Breast epithelium (tissue), 4 donors: ENCODE results near the gene CNGB1. TPM values are rescaled to one million over a fixed set of nuclear protein-coding genes. Genes with fewer than 3 reads are reported as not detected.

Source experiments
- DNase-seq, 2 donors: peaks; one replicate each; pipeline ENCODE4 v3.0.0-alpha.2; 2019; ENCODE audit warnings: low spot score in 2 of 2
- H3K27ac ChIP-seq, 2 donors: fragments of 200-600 bp; sonication (generic) in 1 of 2; one replicate each; pipeline ENCODE4 v1.5.1; 2016 to 2019; ENCODE audit warnings: mild to moderate bottlenecking in 1 of 2
- H3K27me3 ChIP-seq, 2 donors: fragments of 200-600 bp; sonication (generic) in 1 of 2; one replicate each; pipeline versions ENCODE4 v1.5.1 to v1.6.0; 2017 to 2019; ENCODE audit warnings: control low read depth in 1 of 2, mild to moderate bottlenecking in 1 of 2
- H3K36me3 ChIP-seq: fragments of 200-600 bp; one replicate; pipeline ENCODE4 v1.5.1; 2019
- H3K4me1 ChIP-seq, 2 donors: fragments of 200-600 bp; sonication (generic); one replicate each; pipeline ENCODE4 v1.5.1; 2016 to 2019; ENCODE audit warnings: control low read depth in 1 of 2
- H3K4me3 ChIP-seq, 3 donors: fragments of 200-600 bp; sonication (generic); 1 replicate in 2 of 3; 2 replicates in 1 of 3; pipeline ENCODE4 v1.5.1; 2016 to 2019; ENCODE audit warnings: mild to moderate bottlenecking in 3 of 3, moderate library complexity in 2 of 3
- H3K9me3 ChIP-seq, 2 donors: fragments of 200-600 bp; sonication (generic) in 1 of 2; one replicate each; pipeline ENCODE4 v1.5.1; 2016 to 2019; ENCODE audit warnings: control low read depth in 1 of 2
- POLR2A ChIP-seq: fragments of 450-650 bp; IDR thresholded peaks from one replicate; pipeline ENCODE4 v1.6.1; 2016; ENCODE audit warnings: antibody characterized with exemption, mild to moderate bottlenecking, moderate library complexity
- POLR2AphosphoS5 ChIP-seq, 3 donors: sonication (generic); formaldehyde crosslinking; IDR thresholded peaks; one replicate each; pipeline ENCODE4 v1.6.1; 2017; ENCODE audit warnings: antibody characterized with exemption in 3 of 3
- intact Hi-C: fragments of 100-400 bp; cut with DNase I; formaldehyde crosslinking; loops from one replicate; pipeline ENCODE4 v1.15.1; 2023; ENCODE audit warnings: low total_unique reads
- total RNA-seq, 3 donors: library from RNA; depleted of rRNA; stranded (reverse); fragments of >200 nt; gene quantifications; one replicate each; pipeline ENCODE4 v1.1.0, GENCODE V29; 2016
- TF ChIP-seq, protein P1 (sequence below), 3 donors: fragments of 450-650 bp; IDR thresholded peaks; one replicate each; pipeline ENCODE4 v1.5.1; 2016 to 2017; ENCODE audit warnings: antibody characterized with exemption in 3 of 3, mild to moderate bottlenecking in 3 of 3, moderate library complexity in 3 of 3

The CNGB1 gene
- total RNA-seq, 3 donors from 2014 or later = not detected

GRCh38 chr16:57986196-57986595 lies 15.3 kb upstream of the CNGB1 start:
- Histone ChIP-seq H3K36me3 (no peaks in the 10 kb centered on the region), H3K9me3 (no peaks in the 10 kb centered on the region), H3K27ac (no peak overlapping the region), H3K4me1 (peaks cover 0 to 4% of the 10 kb centered on the region in 2 donors), H3K27me3 (no peaks in the 10 kb centered on the region), H3K4me3 (peak overlapping the region in 1 of 3 donors; percentile 75)
- no peak for TF ChIP-seq POLR2AphosphoS5 (IDR thresholded peaks at IDR 0.05)
- TF ChIP-seq, protein P1, sequence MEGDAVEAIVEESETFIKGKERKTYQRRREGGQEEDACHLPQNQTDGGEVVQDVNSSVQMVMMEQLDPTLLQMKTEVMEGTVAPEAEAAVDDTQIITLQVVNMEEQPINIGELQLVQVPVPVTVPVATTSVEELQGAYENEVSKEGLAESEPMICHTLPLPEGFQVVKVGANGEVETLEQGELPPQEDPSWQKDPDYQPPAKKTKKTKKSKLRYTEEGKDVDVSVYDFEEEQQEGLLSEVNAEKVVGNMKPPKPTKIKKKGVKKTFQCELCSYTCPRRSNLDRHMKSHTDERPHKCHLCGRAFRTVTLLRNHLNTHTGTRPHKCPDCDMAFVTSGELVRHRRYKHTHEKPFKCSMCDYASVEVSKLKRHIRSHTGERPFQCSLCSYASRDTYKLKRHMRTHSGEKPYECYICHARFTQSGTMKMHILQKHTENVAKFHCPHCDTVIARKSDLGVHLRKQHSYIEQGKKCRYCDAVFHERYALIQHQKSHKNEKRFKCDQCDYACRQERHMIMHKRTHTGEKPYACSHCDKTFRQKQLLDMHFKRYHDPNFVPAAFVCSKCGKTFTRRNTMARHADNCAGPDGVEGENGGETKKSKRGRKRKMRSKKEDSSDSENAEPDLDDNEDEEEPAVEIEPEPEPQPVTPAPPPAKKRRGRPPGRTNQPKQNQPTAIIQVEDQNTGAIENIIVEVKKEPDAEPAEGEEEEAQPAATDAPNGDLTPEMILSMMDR (IDR thresholded peaks at IDR 0.05) = no peak
- no peak for TF ChIP-seq POLR2A
- DNase-seq = no peak
- intact Hi-C loops = no loop called here

DNA sequence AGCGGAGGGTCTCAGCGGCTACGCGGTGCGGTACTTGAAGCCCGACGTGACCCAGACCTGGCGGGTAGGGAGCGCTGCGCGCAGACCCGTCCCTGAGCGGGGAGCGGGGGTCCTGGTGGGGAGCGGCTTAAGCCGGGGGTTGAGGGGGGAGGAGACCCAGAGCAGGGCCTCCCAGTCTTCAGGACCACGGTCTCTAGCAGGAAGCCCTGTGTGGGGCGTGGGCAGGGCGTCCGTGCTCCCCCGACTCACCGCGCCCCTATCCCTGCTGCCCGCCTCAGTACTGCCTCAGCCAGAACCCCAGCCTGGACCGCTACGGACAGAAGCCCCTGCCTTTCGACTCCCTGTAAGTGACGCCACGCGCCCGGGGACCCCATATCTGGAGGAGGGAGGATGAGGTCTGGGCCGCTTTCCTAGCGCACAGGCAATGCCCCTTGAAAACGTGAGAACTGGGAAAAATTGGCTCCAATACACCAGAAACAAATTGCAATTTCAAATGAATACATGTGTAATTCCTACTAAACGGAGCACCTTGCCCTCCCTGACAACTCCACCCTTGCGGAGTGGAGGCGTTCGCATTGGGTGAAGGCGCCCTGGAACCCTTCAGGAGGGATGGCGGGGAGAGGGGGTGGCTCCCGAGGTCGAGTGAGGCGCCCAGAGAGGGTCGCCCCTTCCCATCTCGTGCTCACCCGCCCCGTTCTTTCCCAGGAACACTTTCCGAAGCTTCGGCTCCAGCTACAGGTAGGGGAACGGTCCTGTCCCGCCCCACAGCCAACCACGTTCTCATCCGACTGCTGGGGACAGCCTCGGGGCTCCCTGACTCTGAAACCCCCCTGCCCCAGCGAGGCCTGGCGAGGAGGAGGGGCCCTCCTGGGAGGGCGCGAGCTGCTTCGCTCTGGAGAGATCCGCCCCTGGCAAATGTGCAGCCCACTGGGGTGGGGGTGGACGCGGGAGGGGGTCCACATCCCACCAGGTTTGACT lies 14.6 kb upstream of the CNGB1 start:
- intact Hi-C loops = no loop called here
- peak overlapping the region; percentile 76 to 82 for H3K27ac ChIP-seq

DNA sequence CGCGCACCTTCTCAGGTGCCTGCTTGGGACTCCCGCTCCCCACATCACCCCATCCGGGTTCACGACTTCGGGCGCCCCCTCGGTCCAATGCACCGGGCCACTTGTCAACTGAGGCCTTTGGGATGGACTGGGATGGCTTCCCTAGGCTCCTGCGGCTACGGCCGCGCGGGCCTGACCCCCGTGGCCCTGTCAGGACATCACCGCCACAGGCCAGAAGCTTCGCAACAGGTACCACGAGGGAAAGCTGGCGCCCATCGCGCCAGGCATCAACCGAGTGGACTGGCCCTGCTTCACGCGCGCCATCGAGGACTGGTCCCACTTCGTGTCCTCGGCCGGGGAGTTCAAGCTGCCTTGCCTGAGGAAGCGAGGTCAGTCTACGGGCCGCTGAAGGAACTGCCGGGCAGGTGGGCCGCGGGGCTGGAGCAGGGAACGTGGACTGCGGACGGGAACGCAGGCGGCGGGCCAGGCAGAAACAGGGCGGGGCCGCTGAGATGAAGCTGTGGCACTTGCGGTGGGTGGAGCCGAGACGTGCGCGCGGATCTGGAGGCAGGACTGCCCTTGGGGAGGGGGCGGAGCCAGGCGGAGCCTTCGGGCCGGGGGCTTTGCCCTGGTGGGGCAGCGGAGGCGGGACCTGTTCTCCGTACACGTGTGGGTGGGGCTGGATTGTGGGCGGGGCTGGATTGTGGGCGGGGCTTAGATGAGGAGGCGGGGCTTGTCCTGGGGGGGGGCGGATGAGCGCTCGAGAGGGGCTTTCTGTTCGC lies 13.7 kb upstream of the CNGB1 start:
- H3K27me3 ChIP-seq = no peaks in the 10 kb centered on the region
- peaks cover 0 to 4% of the 10 kb centered on the region in 2 donors for H3K4me1 ChIP-seq
- DNase-seq = peak; percentile 69 to 75
- no peaks in the 10 kb centered on the region for H3K36me3 ChIP-seq
- H3K27ac ChIP-seq = peak overlapping the region; percentile 76 to 82
- H3K4me3 ChIP-seq = peak overlapping the region; percentile 39 to 75 (median 64)
- no peaks in the 10 kb centered on the region for H3K9me3 ChIP-seq
- intact Hi-C loops = no loop called here
- no peak for TF ChIP-seq POLR2A
- TF ChIP-seq, protein P1 (IDR thresholded peaks at IDR 0.05) = no peak
- no peak for TF ChIP-seq POLR2AphosphoS5 (IDR thresholded peaks at IDR 0.05)

More for the DNA sequence above, 14.6 kb upstream of the CNGB1 start:
- Histone ChIP-seq H3K27me3 (no peaks in the 10 kb centered on the region), H3K36me3 (no peaks in the 10 kb centered on the region), H3K4me3 (peak overlapping the region; percentile 39 to 75 (median 64)), H3K4me1 (peaks cover 0 to 4% of the 10 kb centered on the region in 2 donors), H3K9me3 (no peaks in the 10 kb centered on the region)
- TF ChIP-seq, protein P1 (IDR thresholded peaks at IDR 0.05) = no peak
- no peak for TF ChIP-seq POLR2AphosphoS5 (IDR thresholded peaks at IDR 0.05)
- no peak for TF ChIP-seq POLR2A
- no peak for DNase-seq

DNA sequence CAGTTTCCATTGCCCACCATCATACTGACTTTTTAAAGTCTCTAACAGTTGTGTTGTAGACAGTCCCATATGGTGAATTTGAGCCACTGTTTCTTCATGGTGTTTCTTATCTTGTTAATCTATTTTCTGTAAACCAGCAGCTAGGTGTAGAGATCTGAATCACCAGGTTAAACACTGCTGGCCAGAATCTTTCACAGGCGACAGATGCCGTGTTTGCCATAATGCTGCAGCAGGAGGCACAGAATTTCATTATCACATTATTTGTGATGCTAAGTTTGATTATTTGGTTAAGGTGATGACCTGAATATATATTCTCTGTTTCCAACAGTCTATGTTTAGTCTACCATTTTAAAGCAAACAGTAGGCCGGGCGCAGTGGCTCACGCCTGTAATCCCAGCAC lies 11.5 kb upstream of the CNGB1 start:
- H3K4me1 ChIP-seq = peaks cover 0 to 4% of the 10 kb centered on the region in 2 donors
- TF ChIP-seq POLR2AphosphoS5 (IDR thresholded peaks at IDR 0.05) = no peak
- TF ChIP-seq, protein P1 (IDR thresholded peaks at IDR 0.05) = no peak
- no peak for TF ChIP-seq POLR2A
- intact Hi-C loops = no loop called here
- no peak overlapping the region for H3K27ac ChIP-seq
- no peak for DNase-seq
- H3K27me3 ChIP-seq = no peaks in the 10 kb centered on the region
- no peak overlapping the region for H3K4me3 ChIP-seq
- no peaks in the 10 kb centered on the region for H3K9me3 ChIP-seq
- H3K36me3 ChIP-seq = no peaks in the 10 kb centered on the region
